H1 (cell line): ENCODE measurements around the gene PTEN.

Experiments
- BRCA1 ChIP-seq: IDR thresholded peaks from 2 replicates; pipeline ENCODE4 v1.6.1; 2012; ENCODE audit warnings: low read depth, low read length, improper control_type of control experiment
- CTCF ChIP-seq, 3 experiments: IDR thresholded peaks; 1 replicate in 2 of 3; 2 replicates in 1 of 3; pipeline versions ENCODE4 v1.5.1 to v1.6.1; 2011; ENCODE audit warnings: low read length in 3 of 3, mild to moderate bottlenecking in 3 of 3, inconsistent platforms in 2 of 3, low read depth in 1 of 3, moderate library complexity in 1 of 3; ENCODE audit not compliant: insufficient read depth in 1 of 3; ENCODE audit errors: control extremely low read depth in 1 of 3
- JUND ChIP-seq: IDR thresholded peaks from 2 replicates; pipeline ENCODE4 v1.6.1; 2011; ENCODE audit warnings: mild to moderate bottlenecking, improper control_type of control experiment, low read length
- POLR2AphosphoS5 ChIP-seq: IDR thresholded peaks from 2 replicates; pipeline ENCODE4 v1.6.1; 2011; ENCODE audit warnings: low read depth, low read length
- SP2 ChIP-seq: IDR thresholded peaks from 2 replicates; pipeline ENCODE4 v1.6.1; 2012; ENCODE audit warnings: mild to moderate bottlenecking, low read length, inconsistent platforms

DNA sequence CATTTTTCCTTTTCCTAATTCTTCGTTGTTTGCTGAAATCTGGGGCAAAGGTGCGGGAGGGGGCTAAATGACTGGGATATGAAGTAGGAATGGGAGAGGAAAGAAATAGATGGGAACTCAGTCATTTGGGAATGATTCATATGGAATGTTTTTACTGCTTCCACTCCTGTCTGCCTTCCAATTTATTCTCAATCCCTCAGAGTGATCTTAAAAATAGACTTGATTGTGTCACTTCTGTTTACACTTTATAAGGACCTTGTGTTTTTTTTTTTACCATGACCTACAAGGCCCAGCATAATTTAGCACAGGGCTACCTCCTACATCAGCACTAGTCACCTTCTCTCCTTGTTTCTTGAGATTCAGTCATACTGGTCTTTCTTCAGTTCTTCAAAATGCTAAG, 97.9 kb downstream of the PTEN start:
- no peak for TF ChIP-seq SP2
- no peak for TF ChIP-seq CTCF (IDR thresholded peaks at IDR 0.05; ENCODE audit: control extremely low read depth in 1 of 3, insufficient read depth in 1 of 3, low read depth in 1 of 3, low read length in 3 of 3)
- TF ChIP-seq BRCA1, result no peak
- TF ChIP-seq POLR2AphosphoS5, result no peak
- TF ChIP-seq JUND, result no peak
